Measurements from ENCODE around the gene PARP15. TPM values are rescaled to one million over a fixed set of nuclear protein-coding genes. Genes with fewer than 3 reads are reported as not detected.

Gene PARP15
- total and polyA plus RNA-seq, 4 donors = 2.4 to 6.1 (median 4.4) TPM

DNA sequence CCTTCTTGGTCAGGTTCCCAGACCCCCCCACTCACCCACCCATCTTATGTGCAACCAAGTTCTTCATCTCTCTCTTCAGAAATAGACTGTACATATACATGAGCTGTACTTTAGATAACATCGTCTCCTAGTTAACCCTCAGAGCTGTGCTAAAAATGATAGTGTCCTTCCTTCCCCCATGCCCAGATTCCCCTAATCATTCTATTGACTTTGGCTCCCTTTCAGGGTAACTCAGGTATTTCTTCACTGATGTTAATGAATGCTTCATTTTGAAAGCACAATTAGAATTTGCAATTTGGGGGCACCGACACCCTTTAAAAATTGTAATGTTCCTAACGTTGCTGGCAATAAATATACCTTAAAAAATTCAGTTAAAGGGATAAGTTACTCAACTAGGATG, 24.3 kb upstream of the PARP15 start:
- 82 to 84% methylated on average over 3 of the region's 3 CpGs for WGBS, 2 donors
- Histone ChIP-seq H3K9me3 (ENCODE audit: control insufficient read depth in 4 of 4, insufficient read depth in 3 of 4, low read length in 3 of 4) (no peaks in the 10 kb centered on the region), H3K27ac (ENCODE audit: low read depth in 1 of 2, low read length in 1 of 2) (no peak overlapping the region), H3K27me3 (ENCODE audit: control insufficient read depth in 3 of 3, insufficient read depth in 3 of 3, low read length in 2 of 3) (no peaks in the 10 kb centered on the region), H3K36me3 (ENCODE audit: control insufficient read depth in 4 of 4, insufficient read depth in 4 of 4, low read length in 4 of 4) (peaks cover 15 to 42% (median 22%) of the 10 kb centered on the region in 4 donors), H3K4me1 (ENCODE audit: control insufficient read depth in 5 of 5, insufficient read depth in 5 of 5, low read length in 5 of 5) (peaks cover 0 to 21% (median 3%) of the 10 kb centered on the region in 5 donors), H3K9ac (ENCODE audit: insufficient read depth in 1 of 2, low read length in 2 of 2) (no peak overlapping the region), H3K4me3 (no peak overlapping the region)
- DNase-seq (no peak), ATAC-seq (ENCODE audit: insufficient read depth, low FRiP score) (no peak)
- TF ChIP-seq, protein P1, sequence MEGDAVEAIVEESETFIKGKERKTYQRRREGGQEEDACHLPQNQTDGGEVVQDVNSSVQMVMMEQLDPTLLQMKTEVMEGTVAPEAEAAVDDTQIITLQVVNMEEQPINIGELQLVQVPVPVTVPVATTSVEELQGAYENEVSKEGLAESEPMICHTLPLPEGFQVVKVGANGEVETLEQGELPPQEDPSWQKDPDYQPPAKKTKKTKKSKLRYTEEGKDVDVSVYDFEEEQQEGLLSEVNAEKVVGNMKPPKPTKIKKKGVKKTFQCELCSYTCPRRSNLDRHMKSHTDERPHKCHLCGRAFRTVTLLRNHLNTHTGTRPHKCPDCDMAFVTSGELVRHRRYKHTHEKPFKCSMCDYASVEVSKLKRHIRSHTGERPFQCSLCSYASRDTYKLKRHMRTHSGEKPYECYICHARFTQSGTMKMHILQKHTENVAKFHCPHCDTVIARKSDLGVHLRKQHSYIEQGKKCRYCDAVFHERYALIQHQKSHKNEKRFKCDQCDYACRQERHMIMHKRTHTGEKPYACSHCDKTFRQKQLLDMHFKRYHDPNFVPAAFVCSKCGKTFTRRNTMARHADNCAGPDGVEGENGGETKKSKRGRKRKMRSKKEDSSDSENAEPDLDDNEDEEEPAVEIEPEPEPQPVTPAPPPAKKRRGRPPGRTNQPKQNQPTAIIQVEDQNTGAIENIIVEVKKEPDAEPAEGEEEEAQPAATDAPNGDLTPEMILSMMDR (IDR thresholded peaks at IDR 0.05; ENCODE audit: control extremely low read depth, extremely low read depth) = no peak

DNA sequence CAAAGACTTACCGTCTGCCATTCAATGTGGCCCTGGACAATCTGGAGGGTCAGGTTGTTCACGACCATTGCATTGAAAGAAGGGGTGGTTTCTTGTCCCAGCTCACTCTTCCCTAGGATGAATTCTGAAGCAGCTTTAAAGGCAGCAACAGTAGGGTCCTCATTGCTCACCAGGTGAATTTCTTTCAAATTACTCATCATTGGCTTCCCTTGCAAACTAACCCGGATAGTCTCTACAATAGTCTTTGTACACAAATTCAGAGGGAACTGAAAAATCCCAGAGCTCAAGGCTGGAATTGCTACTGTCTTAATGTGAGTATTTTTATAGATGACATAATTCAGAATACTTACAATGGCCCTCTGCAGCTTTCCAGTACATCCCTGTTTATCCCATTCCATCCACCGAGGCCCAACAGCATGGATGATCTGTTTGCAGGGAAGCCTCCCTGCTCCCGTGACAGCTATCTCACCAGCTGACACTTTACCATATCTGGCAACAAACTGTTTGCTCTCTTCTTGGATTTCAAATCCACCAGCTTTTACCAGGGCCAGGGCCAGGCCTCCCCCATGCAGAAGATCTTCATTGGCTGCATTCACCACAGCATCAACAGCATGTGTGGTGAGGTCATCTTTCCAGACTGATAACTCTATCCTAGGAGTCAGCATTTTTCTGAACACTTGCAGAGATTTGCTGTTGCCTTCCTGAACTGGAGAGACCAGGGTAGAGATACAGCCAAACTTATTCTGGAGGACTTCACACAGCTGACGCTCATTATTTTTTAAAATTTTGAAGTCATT, 22.0 kb upstream of the PARP15 start:
- Histone ChIP-seq H3K4me1 (ENCODE audit: control insufficient read depth in 5 of 5, insufficient read depth in 5 of 5, low read length in 5 of 5) (peaks cover 0 to 8% (median 3%) of the 10 kb centered on the region in 5 donors), H3K9me3 (ENCODE audit: control insufficient read depth in 4 of 4, insufficient read depth in 3 of 4, low read length in 3 of 4) (no peaks in the 10 kb centered on the region), H3K27me3 (ENCODE audit: control insufficient read depth in 3 of 3, insufficient read depth in 3 of 3, low read length in 2 of 3) (no peaks in the 10 kb centered on the region), H3K9ac (ENCODE audit: insufficient read depth in 1 of 2, low read length in 2 of 2) (no peak overlapping the region), H3K36me3 (ENCODE audit: control insufficient read depth in 4 of 4, insufficient read depth in 4 of 4, low read length in 4 of 4) (peaks cover 11 to 43% (median 23%) of the 10 kb centered on the region in 4 donors), H3K4me3 (no peak overlapping the region), H3K27ac (ENCODE audit: low read depth in 1 of 2, low read length in 1 of 2) (no peak overlapping the region)
- TF ChIP-seq, protein P1 (IDR thresholded peaks at IDR 0.05; ENCODE audit: control extremely low read depth, extremely low read depth) = no peak
- ATAC-seq (ENCODE audit: insufficient read depth, low FRiP score) (no peak), DNase-seq (no peak)
- 94 to 98% methylated on average over 6 of the region's 6 CpGs for WGBS, 2 donors

DNA sequence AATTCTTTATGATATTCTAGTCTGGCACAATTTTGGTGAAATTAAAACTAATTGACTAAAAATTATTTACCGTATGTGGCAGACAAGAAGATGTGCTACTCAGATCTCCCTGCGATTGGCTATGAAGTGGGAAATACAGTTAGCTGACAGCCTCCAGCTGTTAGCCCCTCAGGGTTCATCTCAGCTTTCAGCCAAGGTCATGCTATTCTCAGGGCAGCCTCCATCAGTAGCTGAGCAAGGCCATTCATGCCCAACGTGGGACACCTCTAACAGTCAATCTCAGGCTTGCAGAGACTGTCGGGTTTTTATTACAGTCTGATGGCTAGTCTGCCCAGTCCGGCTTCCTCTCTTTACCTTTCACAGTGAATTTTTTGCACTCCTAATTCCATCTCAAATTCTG, 20.1 kb upstream of the PARP15 start:
- Histone ChIP-seq H3K9me3 (ENCODE audit: control insufficient read depth in 4 of 4, insufficient read depth in 3 of 4, low read length in 3 of 4) (no peaks in the 10 kb centered on the region), H3K9ac (ENCODE audit: insufficient read depth in 1 of 2, low read length in 2 of 2) (no peak overlapping the region), H3K4me3 (no peak overlapping the region), H3K27ac (ENCODE audit: low read depth in 1 of 2, low read length in 1 of 2) (no peak overlapping the region), H3K27me3 (ENCODE audit: control insufficient read depth in 3 of 3, insufficient read depth in 3 of 3, low read length in 2 of 3) (no peaks in the 10 kb centered on the region), H3K36me3 (ENCODE audit: control insufficient read depth in 4 of 4, insufficient read depth in 4 of 4, low read length in 4 of 4) (peaks cover 4 to 34% (median 16%) of the 10 kb centered on the region in 4 donors), H3K4me1 (ENCODE audit: control insufficient read depth in 5 of 5, insufficient read depth in 5 of 5, low read length in 5 of 5) (peaks cover 0 to 8% (median 6%) of the 10 kb centered on the region in 5 donors)
- no peak for ATAC-seq (ENCODE audit: insufficient read depth, low FRiP score)
- peak in 2 of 3 donors; percentile 31 to 54 for DNase-seq
- WGBS, 2 donors = 86% methylated on average over 5 of the region's 5 CpGs
- TF ChIP-seq, protein P1 (IDR thresholded peaks at IDR 0.05; ENCODE audit: control extremely low read depth, extremely low read depth) = no peak

Measured in lung (tissue), 12 donors.